ENCODE measurements around the gene RASSF4. TPM values are rescaled to one million over a fixed set of nuclear protein-coding genes. Genes with fewer than 3 reads are reported as not detected.

Gene RASSF4
- total RNA-seq, 4 donors from 2014 or later: 1.7 to 22.5 (median 7.4) TPM

- WGBS, 2 donors: 68 to 78% methylated on average over 2 to 4 of the region's 4 CpGs
- no peak for DNase-seq
- no peak for TF ChIP-seq POLR2A (IDR thresholded peaks at IDR 0.05)
- TF ChIP-seq, protein P1, sequence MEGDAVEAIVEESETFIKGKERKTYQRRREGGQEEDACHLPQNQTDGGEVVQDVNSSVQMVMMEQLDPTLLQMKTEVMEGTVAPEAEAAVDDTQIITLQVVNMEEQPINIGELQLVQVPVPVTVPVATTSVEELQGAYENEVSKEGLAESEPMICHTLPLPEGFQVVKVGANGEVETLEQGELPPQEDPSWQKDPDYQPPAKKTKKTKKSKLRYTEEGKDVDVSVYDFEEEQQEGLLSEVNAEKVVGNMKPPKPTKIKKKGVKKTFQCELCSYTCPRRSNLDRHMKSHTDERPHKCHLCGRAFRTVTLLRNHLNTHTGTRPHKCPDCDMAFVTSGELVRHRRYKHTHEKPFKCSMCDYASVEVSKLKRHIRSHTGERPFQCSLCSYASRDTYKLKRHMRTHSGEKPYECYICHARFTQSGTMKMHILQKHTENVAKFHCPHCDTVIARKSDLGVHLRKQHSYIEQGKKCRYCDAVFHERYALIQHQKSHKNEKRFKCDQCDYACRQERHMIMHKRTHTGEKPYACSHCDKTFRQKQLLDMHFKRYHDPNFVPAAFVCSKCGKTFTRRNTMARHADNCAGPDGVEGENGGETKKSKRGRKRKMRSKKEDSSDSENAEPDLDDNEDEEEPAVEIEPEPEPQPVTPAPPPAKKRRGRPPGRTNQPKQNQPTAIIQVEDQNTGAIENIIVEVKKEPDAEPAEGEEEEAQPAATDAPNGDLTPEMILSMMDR (IDR thresholded peaks at IDR 0.05): no peak
- Histone ChIP-seq H3K4me3 (no peak overlapping the region), H3K27ac (no peak overlapping the region), H3K27me3 (no peaks in the 10 kb centered on the region), H3K4me1 (peaks cover 0 to 23% (median 10%) of the 10 kb centered on the region in 3 donors), H3K9me3 (no peaks in the 10 kb centered on the region), H3K36me3 (no peaks in the 10 kb centered on the region)
- intact Hi-C loops (cut with DNase I): loop anchor here (5.0 kb wide), 1 partner anchor 41 kb away; no protein-coding TSS in a partner anchor
Measured at GRCh38 chr10:44930904-44931620, 28.5 kb upstream of the RASSF4 start.

- DNase-seq: no peak
- WGBS, 2 donors: 86 to 88% methylated on average over 1 to 7 of the region's 10 CpGs
- Histone ChIP-seq H3K27me3 (no peaks in the 10 kb centered on the region), H3K27ac (no peak overlapping the region), H3K4me3 (no peak overlapping the region), H3K36me3 (no peaks in the 10 kb centered on the region), H3K9me3 (no peaks in the 10 kb centered on the region), H3K4me1 (peaks cover 0 to 25% (median 10%) of the 10 kb centered on the region in 3 donors)
- intact Hi-C loops (cut with DNase I): loop anchor here (5.0 kb wide), 1 partner anchor 40 kb away; no protein-coding TSS in a partner anchor
- TF ChIP-seq, protein P1 (IDR thresholded peaks at IDR 0.05): no peak
- no peak for TF ChIP-seq POLR2A (IDR thresholded peaks at IDR 0.05)
Measured at GRCh38 chr10:44931621-44932516, 27.7 kb upstream of the RASSF4 start.

- H3K4me3 ChIP-seq: no peak overlapping the region
- H3K4me1 ChIP-seq: peaks cover 0 to 25% (median 10%) of the 10 kb centered on the region in 3 donors
- H3K36me3 ChIP-seq: no peaks in the 10 kb centered on the region
- no peaks in the 10 kb centered on the region for H3K9me3 ChIP-seq
- no peak overlapping the region for H3K27ac ChIP-seq
- TF ChIP-seq POLR2A (IDR thresholded peaks at IDR 0.05): no peak
- TF ChIP-seq, protein P1 (IDR thresholded peaks at IDR 0.05): peak; percentile 83 to 95 (median 90)
- peak; percentile 43 for DNase-seq
- intact Hi-C loops (cut with DNase I): loop anchor here (5.0 kb wide), 1 partner anchor 40 kb away; no protein-coding TSS in a partner anchor
- no peaks in the 10 kb centered on the region for H3K27me3 ChIP-seq
- 50 to 59% methylated on average over 2 to 3 of the region's 10 CpGs for WGBS, 2 donors
Measured at GRCh38 chr10:44932517-44933450, 26.8 kb upstream of the RASSF4 start.

GRCh38 chr10:44933451-44934321, 25.9 kb upstream of the RASSF4 start:
- Histone ChIP-seq H3K9me3 (no peaks in the 10 kb centered on the region), H3K4me1 (peaks cover 0 to 25% (median 10%) of the 10 kb centered on the region in 3 donors), H3K4me3 (no peak overlapping the region), H3K36me3 (no peaks in the 10 kb centered on the region), H3K27me3 (no peaks in the 10 kb centered on the region), H3K27ac (no peak overlapping the region)
- intact Hi-C loops (cut with DNase I): loop anchor here (5.0 kb wide), 1 partner anchor 39 kb away; no protein-coding TSS in a partner anchor
- DNase-seq: no peak
- TF ChIP-seq, protein P1 (IDR thresholded peaks at IDR 0.05): no peak
- no peak for TF ChIP-seq POLR2A (IDR thresholded peaks at IDR 0.05)
- WGBS, 2 donors: 68 to 74% methylated on average over 3 to 5 of the region's 9 CpGs

Measured in esophagus squamous epithelium (tissue), 5 donors.